Fibroblast of skin of back (primary cell): ENCODE data around the gene TTYH3.

Experiments
- DNase-seq: peaks from one replicate; pipeline ENCODE4 v3.0.0-alpha.2; 2013

Gene TTYH3

DNA sequence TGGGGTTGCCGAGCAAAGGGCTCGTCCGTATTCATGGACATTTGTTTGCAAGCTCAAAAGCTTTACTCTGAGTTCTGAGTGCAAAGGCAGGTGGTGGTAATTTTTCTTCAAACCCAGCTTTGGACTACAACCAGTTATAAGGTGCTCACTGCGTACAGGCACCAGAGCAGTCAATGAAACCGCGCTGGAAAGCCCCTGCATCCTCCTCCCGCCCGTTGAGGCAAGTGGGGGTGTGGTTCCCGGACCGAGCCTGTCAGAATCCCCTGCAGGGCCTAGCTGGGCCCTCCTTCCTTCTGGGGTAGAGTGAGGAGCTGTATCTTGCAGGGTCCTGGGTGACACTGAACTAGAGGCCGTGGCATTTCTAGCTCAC, 78.5 kb downstream of the TTYH3 start:
- DNase-seq: no peak

- DNase-seq: no peak
These were observed 79.2 kb downstream of the TTYH3 start for GRCh38 chr7:2710901-2711551.

- DNase-seq: no peak
These were observed 80.3 kb downstream of the TTYH3 start for GRCh38 chr7:2711895-2712675.

GRCh38 chr7:2713370-2713769, 81.6 kb downstream of the TTYH3 start:
- no peak for DNase-seq

GRCh38 chr7:2713978-2714377, 82.2 kb downstream of the TTYH3 start:
- no peak for DNase-seq
